Right atrium auricular region (tissue), 2 donors: ENCODE results near the gene ENTHD1. TPM values are rescaled to one million over a fixed set of nuclear protein-coding genes. Genes with fewer than 3 reads are reported as not detected.

ENCODE experiments used
- DNase-seq: peaks from one replicate; pipeline ENCODE4 v3.0.0-alpha.2; 2019; ENCODE audit warnings: low spot score
- H3K27ac ChIP-seq, 2 donors: fragments of 200-600 bp; sonication (generic); 1 replicate in 1 of 2; 2 replicates in 1 of 2; pipeline ENCODE4 v1.5.1; 2016 to 2019
- H3K27me3 ChIP-seq, 2 donors: fragments of 200-600 bp; sonication (generic); one replicate each; pipeline versions ENCODE4 v1.5.1 to v1.6.0; 2017 to 2019
- H3K36me3 ChIP-seq: fragments of 200-600 bp; sonication (generic); one replicate; pipeline ENCODE4 v1.5.1; 2016
- H3K4me1 ChIP-seq, 2 donors: fragments of 200-600 bp; sonication (generic); one replicate each; pipeline versions ENCODE4 v1.5.1 to v1.6.0; 2017 to 2019
- H3K4me3 ChIP-seq, 2 donors: fragments of 200-600 bp; sonication (generic); 1 replicate in 1 of 2; 2 replicates in 1 of 2; pipeline ENCODE4 v1.5.1; 2017 to 2019; ENCODE audit warnings: mild to moderate bottlenecking in 1 of 2, moderate library complexity in 1 of 2
- H3K9me3 ChIP-seq, 2 donors: fragments of 200-600 bp; sonication (generic); one replicate each; pipeline ENCODE4 v1.5.1; 2019
- CTCF ChIP-seq, 2 donors: fragments of 200-600 bp; sonication (generic); IDR thresholded peaks; one replicate each; pipeline ENCODE4 v1.5.1; 2019; ENCODE audit warnings: antibody characterized with exemption in 2 of 2
- total RNA-seq, 2 donors: library from RNA; depleted of rRNA; stranded (reverse); fragments of >200 nt; gene quantifications; one replicate each; pipeline ENCODE4 v1.1.0, GENCODE V29; 2016

Gene ENTHD1
- total RNA-seq, 2 donors from 2014 or later: not detected

DNA sequence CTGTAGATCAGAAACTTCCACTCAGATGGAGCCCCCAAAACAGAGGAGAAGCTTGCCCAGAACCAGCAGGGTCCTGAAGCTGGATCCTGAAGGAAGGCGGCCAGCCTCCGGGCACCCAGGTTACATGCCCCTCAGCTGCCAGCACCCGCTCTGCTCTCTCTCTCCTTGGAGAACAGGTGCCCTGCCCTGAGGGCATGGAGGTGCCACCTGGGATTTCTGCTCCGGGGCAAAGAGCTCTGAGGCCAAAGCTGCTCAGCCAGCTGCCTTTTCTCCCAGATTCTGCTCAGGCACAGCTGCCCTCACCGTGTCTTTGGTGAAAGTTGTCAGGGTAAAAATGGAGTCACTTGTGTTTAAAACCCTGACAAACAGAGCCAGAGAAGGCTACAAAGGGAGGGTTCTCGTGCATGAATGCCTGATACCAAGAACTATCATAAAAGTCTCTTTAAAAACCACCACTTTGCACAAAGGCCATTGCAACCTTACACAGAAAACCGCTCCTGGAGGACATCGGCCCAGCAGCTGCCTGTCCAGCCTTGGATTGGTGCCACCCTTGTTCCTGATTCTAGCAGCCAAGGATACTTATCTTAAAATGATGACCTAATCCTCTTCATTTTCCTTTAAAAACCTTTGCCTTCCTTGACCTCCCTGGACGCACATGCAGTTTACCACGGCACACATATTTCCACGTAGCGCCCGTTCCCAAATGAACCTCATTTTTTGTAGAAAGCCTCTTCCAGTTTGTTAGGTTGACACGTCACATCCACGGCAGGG is 183.0 kb downstream of the ENTHD1 start:
- no peaks in the 10 kb centered on the region for H3K27me3 ChIP-seq

GRCh38 chr22:39707816-39708215 is 185.7 kb downstream of the ENTHD1 start:
- H3K27ac ChIP-seq: no peak overlapping the region
- no peaks in the 10 kb centered on the region for H3K36me3 ChIP-seq
- no peak overlapping the region for H3K4me3 ChIP-seq
- no peak for TF ChIP-seq CTCF (IDR thresholded peaks at IDR 0.05)
- no peaks in the 10 kb centered on the region for H3K9me3 ChIP-seq
- H3K27me3 ChIP-seq: no peaks in the 10 kb centered on the region
- peaks cover 0 to 5% of the 10 kb centered on the region in 2 donors for H3K4me1 ChIP-seq
- no peak for DNase-seq

More for the DNA sequence above, 183.0 kb downstream of the ENTHD1 start:
- Histone ChIP-seq H3K9me3 (no peaks in the 10 kb centered on the region), H3K27ac (no peak overlapping the region), H3K4me1 (no peaks in the 10 kb centered on the region), H3K36me3 (no peaks in the 10 kb centered on the region), H3K4me3 (no peak overlapping the region)
- DNase-seq: no peak
- no peak for TF ChIP-seq CTCF (IDR thresholded peaks at IDR 0.05)

DNA sequence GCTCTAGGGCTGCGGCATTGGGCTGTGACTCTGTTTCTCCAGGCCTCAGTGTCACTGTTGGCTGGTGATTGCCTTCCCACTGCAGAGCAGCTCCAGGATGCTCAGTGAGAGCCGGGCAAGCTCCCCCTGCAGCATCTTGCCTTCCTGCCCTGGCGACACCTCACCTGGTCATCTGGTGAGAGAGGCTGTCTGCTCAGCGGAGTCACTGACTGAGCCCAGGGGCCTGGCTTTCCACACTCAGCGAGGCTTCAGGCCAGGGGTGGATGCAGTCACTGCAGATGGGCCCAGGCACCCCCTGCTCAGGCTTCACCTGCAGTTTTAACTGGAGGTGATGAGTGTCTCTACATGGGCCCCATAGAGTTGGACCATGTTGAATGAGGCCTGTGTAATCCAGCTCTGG is 186.2 kb downstream of the ENTHD1 start:
- Histone ChIP-seq H3K4me3 (no peak overlapping the region), H3K9me3 (no peaks in the 10 kb centered on the region), H3K36me3 (no peaks in the 10 kb centered on the region), H3K27me3 (no peaks in the 10 kb centered on the region), H3K27ac (no peak overlapping the region), H3K4me1 (peaks cover 0 to 5% of the 10 kb centered on the region in 2 donors)
- no peak for TF ChIP-seq CTCF (IDR thresholded peaks at IDR 0.05)
- DNase-seq: no peak

DNA sequence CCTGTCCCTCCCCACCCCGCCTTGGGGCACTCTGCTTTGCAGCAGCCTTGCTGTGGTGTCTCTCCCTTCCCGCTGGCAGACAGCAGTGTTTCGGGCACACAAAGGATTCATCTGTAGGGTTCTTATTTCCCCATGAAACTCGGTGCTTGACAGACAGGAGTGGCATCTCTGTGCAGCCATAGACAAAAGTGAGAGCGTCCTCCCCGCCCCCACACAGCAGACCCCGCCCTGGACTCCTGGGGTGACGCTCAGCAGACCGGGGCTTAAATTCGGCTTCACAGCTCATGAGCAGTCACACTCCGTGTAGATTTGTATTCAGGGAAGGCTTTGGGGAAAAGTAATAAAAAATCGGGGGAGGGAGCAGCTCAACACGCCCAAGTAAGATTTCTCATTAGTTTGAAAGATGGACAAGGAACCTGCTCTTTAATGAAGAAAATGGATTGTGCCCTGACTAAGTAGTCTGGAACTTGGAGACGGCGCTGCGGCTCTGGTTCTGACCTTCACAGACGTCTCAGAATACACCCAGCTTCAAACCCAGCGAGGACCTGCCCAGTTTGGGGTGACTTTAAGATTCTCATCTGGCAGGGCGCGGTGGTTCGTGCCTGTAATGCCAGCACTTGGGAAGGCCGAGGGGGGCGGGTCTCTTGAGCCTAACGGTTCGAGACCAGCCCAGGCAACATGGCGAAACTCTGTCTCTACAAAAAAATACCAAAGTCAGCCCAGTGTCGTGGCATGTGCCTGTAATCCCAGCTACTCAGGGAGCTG is 187.0 kb downstream of the ENTHD1 start:
- DNase-seq: no peak
- H3K4me3 ChIP-seq: no peak overlapping the region
- H3K36me3 ChIP-seq: no peaks in the 10 kb centered on the region
- H3K9me3 ChIP-seq: no peaks in the 10 kb centered on the region
- peaks cover 0 to 5% of the 10 kb centered on the region in 2 donors for H3K4me1 ChIP-seq
- no peak for TF ChIP-seq CTCF (IDR thresholded peaks at IDR 0.05)
- no peaks in the 10 kb centered on the region for H3K27me3 ChIP-seq
- H3K27ac ChIP-seq: no peak overlapping the region

- H3K36me3 ChIP-seq: no peaks in the 10 kb centered on the region
- H3K27me3 ChIP-seq: no peaks in the 10 kb centered on the region
- H3K9me3 ChIP-seq: no peaks in the 10 kb centered on the region
- no peak for DNase-seq
- TF ChIP-seq CTCF (IDR thresholded peaks at IDR 0.05): no peak
- no peak overlapping the region for H3K27ac ChIP-seq
- no peak overlapping the region for H3K4me3 ChIP-seq
- peaks cover 0 to 5% of the 10 kb centered on the region in 2 donors for H3K4me1 ChIP-seq
These were observed 188.2 kb downstream of the ENTHD1 start for GRCh38 chr22:39705386-39705785.
